ENCODE measurements around the gene DNAH1. TPM values are rescaled to one million over a fixed set of nuclear protein-coding genes. Genes with fewer than 3 reads are reported as not detected.

The DNAH1 gene
- total and polyA plus RNA-seq, 2 experiments from 2014 or later: 0.81 to 1.8 TPM

DNA sequence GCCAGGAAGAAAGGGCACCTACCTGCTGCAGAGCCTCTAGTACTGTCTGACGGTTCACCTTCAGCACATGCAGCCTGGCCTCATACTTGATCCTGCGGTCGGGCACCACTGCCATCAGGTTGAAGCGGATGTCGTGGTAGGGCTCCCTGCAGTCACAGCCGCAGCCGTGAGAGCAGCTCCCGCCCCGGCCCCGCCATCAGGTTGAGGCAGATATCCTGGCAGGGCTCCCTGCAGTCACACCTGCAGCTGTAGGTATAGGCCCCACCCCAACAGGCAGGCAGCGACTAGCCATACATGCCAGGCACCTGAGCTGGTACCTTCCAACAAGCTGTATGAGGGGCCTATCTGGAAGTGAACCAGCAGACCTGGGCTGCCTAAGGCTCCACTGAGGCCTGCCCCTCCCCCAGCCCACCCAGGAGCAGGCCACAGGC, 90.1 kb downstream of the DNAH1 start (continued):
- TF ChIP-seq, protein P1, sequence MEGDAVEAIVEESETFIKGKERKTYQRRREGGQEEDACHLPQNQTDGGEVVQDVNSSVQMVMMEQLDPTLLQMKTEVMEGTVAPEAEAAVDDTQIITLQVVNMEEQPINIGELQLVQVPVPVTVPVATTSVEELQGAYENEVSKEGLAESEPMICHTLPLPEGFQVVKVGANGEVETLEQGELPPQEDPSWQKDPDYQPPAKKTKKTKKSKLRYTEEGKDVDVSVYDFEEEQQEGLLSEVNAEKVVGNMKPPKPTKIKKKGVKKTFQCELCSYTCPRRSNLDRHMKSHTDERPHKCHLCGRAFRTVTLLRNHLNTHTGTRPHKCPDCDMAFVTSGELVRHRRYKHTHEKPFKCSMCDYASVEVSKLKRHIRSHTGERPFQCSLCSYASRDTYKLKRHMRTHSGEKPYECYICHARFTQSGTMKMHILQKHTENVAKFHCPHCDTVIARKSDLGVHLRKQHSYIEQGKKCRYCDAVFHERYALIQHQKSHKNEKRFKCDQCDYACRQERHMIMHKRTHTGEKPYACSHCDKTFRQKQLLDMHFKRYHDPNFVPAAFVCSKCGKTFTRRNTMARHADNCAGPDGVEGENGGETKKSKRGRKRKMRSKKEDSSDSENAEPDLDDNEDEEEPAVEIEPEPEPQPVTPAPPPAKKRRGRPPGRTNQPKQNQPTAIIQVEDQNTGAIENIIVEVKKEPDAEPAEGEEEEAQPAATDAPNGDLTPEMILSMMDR (conservative IDR thresholded peaks at IDR 0.05; ENCODE audit: low read depth in 2 of 2): no peak
- no peak for TF ChIP-seq ZNF114 (CRISPR knock-in tag; IDR thresholded peaks at IDR 0.05)
- TF ChIP-seq, protein P2, sequence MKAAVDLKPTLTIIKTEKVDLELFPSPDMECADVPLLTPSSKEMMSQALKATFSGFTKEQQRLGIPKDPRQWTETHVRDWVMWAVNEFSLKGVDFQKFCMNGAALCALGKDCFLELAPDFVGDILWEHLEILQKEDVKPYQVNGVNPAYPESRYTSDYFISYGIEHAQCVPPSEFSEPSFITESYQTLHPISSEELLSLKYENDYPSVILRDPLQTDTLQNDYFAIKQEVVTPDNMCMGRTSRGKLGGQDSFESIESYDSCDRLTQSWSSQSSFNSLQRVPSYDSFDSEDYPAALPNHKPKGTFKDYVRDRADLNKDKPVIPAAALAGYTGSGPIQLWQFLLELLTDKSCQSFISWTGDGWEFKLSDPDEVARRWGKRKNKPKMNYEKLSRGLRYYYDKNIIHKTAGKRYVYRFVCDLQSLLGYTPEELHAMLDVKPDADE (IDR thresholded peaks at IDR 0.05): no peak
- no peak for TF ChIP-seq JUNB (IDR thresholded peaks at IDR 0.05; ENCODE audit: unreplicated experiment)
- TF ChIP-seq STAT1 (IDR thresholded peaks at IDR 0.05; ENCODE audit: unreplicated experiment): no peak

GRCh38 chr3:52406791-52407510, 90.8 kb downstream of the DNAH1 start:
- Histone ChIP-seq H3F3A (replicated peaks; ENCODE audit: low read depth) (peaks cover 9% of the 10 kb centered on the region), H2AFZ (no peak overlapping the region), H3K27ac (ENCODE audit: low read depth) (no peak overlapping the region), H3K9me2 (ENCODE audit: insufficient read depth) (no peaks in the 10 kb centered on the region), H3K4me3 (no peak overlapping the region), H3K4me1 (ENCODE audit: insufficient read depth) (peaks cover 13% of the 10 kb centered on the region; the same call in 1 of the 2 replicates), H3K36me3 (ENCODE audit: insufficient read depth) (peaks cover 3% of the 10 kb centered on the region; the same call in 1 of the 2 replicates), H4K20me1 (replicated peaks; ENCODE audit: insufficient read depth) (no peaks in the 10 kb centered on the region; the same call in 1 of the 2 replicates), H3K27me3 (ENCODE audit: insufficient read depth) (no peaks in the 10 kb centered on the region), H3K4me2 (no peak overlapping the region), H3K79me2 (replicated peaks; ENCODE audit: insufficient read depth) (peaks cover 17% of the 10 kb centered on the region)
- DNase-seq (ENCODE audit: low spot score): no peak
- TF ChIP-seq STAT1 (IDR thresholded peaks at IDR 0.05; ENCODE audit: unreplicated experiment): no peak
- no peak for TF ChIP-seq ZNF114 (CRISPR knock-in tag; IDR thresholded peaks at IDR 0.05)
- no peak for TF ChIP-seq REST (IDR thresholded peaks at IDR 0.05; ENCODE audit: unreplicated experiment)
- no peak for TF ChIP-seq NANOG (IDR thresholded peaks at IDR 0.05; ENCODE audit: borderline replicate concordance)
- no peak for TF ChIP-seq EZH2 (IDR thresholded peaks at IDR 0.05; ENCODE audit: low read depth, unreplicated experiment)
- TF ChIP-seq CREB1 (CRISPR knock-in tag; IDR thresholded peaks at IDR 0.05; ENCODE audit: low read depth): no peak
- TF ChIP-seq, protein P1 (conservative IDR thresholded peaks at IDR 0.05; ENCODE audit: low read depth in 2 of 2): no peak
- no peak for TF ChIP-seq EZH2phosphoT487 (IDR thresholded peaks at IDR 0.05; ENCODE audit: unreplicated experiment)
- Mint-ChIP-seq H3K27ac (no peak overlapping the region), H3K27me3 (ENCODE audit: insufficient read depth, low read depth, poor library complexity) (peaks cover 7% of the 10 kb centered on the region), H3K36me3 (ENCODE audit: low read depth) (peaks cover 53% of the 10 kb centered on the region), H3K4me3 (no peak overlapping the region), H3K4me1 (peaks cover 15% of the 10 kb centered on the region), H3K9me3 (no peaks in the 10 kb centered on the region)
- no peak for ATAC-seq

Data from GM23338 (cell line).